GM18502 (cell line): ENCODE measurements around the gene LYRM1.

Experiments
- ATAC-seq: cut with Tn5 transposase; IDR thresholded peaks from one replicate; pipeline ENCODE4 v1.9.1; 2021; ENCODE audit warnings: mild to moderate bottlenecking; ENCODE audit not compliant: unreplicated experiment, poor library complexity

Gene LYRM1

DNA sequence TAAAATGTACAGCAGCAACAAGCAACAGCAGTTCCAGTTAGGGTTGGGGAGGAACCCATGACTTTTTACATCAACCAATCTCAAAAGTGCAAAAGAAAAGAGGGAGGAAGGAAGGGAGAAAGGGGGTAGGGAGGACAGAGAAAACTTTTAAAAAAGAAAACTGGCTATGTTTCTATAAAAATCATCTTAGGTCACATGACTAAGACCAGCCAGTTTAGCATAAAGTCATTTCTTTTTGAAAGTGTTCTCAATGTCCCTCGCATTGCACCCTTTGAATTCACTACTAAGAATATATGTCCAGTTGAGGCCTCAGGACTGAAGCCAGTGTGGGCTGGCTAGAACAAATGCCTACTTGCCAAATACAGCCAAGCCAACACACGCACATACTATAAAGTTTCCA, 29.3 kb upstream of the LYRM1 start:
- no peak for ATAC-seq

DNA sequence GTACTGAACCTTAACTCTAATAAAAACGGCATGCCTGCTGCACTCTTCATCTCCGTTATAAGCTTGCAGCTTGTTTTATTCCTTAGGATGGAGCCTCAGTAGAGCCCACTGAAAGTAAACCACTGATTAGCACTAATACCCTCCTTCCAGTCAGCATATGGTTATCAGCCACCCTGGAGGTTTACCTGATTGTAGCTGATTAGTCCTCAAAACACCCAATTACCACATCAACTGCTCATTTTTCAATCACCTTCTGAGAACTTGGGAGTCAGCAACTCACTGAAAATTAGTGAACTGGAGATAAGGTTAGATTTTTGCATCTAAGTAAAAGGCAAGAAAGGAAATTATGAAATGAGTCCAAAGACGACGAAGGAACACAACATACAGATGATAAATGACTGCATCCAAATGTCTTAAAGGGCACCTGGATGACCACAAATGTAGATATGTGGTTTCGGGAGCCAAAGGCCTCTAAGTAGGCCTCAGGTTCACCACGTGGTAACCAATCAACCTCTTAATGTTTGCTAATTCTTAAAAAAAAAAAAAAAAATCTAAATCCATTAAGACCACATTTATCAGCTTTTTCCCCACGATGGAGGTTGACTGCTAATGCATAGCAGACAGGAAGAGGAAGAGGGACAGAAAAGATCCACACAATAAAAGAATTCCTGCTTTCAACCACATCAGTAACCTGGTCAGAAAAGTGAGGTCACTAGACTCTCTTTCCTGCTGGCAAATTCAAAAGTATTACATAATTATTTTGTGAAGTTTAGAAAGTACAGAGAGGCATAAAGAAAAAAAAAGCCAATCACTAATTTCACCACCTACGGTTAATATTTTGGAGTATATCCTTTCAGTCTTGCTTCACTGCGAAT, 28.4 kb upstream of the LYRM1 start:
- ATAC-seq = no peak

DNA sequence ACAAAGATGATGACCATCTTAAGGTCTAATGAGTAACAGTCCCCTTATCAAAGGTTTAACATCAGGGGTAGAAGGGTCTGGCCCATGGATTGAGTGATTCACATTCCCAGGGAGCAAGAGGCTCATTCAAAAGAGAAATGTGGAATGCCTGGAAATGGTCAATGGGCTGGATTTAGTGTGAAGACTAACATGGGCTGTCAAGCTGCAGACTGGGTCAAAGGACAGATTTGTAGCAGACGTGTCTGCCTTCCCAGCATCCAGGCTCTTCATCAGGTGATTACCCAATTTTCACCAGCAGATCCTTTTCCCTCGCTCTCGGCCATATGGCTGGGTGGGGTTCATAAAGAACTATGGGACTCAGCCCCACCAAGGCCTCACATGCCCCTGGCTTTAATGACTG, 27.2 kb upstream of the LYRM1 start:
- ATAC-seq = no peak

DNA sequence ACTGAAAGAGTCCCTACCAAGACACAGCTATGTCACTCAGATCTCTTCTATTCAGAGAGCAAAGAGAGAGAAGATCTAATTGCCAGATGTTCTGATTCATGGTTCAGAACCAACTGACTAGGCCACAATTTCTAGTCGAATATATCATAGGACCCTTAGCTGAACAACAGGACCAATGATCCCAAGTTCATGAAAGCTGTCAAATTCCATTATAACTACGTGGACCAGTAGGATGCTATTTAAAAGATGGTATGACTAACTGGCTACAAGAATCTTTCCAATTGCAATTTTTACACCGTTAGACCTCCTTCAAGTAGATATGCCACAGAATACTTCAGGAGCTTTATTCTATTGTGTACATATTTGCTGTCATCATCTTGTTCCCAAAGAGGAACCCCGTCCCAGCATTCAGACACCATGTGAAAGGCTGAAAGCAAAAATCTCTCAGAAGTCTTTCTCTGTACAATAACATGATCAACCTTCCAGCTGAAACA, 26.4 kb upstream of the LYRM1 start:
- ATAC-seq = no peak

DNA sequence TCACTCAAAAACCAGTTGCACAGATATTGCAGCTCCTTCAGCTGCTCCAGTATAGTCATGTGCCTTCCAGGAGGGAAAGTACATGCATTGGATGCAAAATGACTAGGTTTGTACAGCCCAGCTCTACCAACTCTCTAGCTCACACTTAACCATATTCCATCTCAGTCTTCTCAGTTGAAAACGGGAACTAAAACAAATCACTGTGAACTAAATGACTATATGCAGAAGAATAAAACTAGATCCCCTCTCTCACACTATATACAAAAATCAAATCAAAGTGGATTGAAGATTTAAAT, 25.3 kb upstream of the LYRM1 start:
- ATAC-seq = no peak

DNA sequence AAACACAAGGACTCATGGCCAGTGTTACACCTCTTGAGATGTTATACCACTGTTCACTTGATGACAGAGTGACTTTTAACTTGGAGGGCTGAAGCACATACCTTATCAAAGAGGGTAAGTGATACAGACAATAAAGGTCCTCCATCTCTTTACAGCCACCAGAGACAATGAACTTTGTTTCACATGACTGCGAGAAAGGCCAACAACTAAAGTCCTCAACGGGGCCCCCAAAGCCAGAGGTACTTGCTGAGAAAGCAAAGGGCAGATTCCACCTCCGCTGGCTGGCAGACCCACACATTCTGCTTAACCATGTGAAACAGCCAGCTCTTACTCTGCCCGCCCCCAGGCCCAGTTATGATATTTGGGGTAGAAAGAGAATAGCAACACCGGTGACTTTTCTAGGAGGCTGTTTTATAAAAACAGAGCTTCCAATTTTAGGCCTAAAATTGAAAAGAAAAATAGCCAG, 21.9 kb upstream of the LYRM1 start:
- ATAC-seq = no peak

DNA sequence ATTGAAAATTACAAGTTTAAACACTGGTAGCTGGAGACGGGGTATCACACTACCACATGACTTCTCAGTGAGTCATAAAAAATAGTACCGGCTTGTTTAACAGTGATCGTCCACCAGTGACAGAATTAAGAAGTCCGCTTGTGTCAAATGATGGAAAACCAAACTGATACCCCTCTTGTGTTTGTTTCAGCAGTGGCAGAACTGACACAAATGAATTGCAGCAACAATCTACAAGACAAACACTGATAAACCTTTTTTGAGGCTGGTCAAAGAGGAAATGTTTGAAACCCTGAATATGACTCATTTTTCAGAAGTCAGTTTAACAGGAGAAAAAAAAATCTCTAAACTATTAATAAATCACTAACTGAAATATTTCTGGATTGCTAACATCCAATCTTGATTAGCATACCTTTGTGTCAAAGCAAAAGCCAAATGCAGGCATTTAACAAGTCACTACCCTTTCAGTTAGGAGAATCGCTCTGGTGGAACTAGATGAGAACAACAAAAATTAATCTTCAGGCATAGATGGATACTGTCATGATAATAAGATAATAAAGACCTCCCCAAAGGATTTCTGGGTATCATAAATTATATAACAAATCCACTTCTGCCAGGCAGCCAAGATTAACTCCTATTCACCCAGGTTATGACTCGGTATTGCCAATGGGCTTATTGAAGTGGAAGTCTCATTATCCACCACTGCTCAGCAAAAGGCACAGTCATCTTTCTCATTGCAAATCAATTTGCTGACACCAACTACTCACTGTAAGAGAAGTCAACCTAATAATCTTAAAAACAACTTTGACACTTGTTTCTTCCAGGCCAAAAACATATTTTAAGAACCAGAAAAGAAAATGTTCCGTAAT, 21.2 kb upstream of the LYRM1 start:
- no peak for ATAC-seq

DNA sequence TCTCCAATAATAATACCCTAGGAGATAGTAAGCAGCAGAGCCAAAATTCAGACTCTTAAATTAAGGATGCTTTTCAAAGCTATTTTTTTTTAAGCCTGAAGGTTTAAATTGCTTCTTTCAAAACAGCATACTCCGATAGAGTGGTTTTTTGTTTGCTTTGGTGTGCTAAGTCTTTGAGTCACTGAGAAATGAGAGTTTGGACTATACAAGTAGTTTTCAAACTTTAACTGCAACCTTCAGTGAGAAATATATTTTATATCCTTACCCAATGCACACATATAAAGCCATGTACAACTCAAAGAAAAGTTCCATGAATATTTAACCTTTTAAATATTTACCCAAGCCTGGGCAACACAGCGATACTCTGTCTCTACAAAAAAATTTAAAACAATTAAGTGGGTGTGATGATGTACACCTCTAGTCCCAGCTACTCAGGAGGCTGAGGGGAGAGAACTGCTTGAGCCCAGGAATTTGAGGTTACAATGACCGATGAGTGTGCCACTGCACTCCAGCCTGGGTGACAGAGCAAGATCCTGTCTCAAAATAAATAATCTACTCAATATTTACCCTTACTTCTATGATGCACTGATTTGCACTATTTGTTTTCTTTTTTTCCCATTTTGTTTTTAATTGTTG, 19.6 kb upstream of the LYRM1 start:
- ATAC-seq = no peak

DNA sequence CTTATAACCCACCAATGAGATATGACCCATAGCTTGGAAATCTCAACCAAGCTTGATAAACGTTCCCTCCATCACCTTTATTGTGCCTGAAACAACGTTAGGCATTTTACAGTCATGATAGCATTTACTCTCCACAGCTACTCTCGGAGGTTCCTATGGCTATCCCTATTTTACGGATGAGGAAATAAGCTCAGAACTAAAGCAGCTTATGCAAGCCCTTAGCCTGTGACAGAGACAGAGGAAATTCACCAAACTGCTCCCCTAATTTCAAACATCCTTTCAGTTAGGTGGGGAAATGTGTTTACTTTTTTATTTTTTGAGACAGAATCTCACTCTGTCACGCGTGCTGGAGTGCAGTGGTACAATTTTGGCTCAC, 19.1 kb upstream of the LYRM1 start:
- no peak for ATAC-seq

DNA sequence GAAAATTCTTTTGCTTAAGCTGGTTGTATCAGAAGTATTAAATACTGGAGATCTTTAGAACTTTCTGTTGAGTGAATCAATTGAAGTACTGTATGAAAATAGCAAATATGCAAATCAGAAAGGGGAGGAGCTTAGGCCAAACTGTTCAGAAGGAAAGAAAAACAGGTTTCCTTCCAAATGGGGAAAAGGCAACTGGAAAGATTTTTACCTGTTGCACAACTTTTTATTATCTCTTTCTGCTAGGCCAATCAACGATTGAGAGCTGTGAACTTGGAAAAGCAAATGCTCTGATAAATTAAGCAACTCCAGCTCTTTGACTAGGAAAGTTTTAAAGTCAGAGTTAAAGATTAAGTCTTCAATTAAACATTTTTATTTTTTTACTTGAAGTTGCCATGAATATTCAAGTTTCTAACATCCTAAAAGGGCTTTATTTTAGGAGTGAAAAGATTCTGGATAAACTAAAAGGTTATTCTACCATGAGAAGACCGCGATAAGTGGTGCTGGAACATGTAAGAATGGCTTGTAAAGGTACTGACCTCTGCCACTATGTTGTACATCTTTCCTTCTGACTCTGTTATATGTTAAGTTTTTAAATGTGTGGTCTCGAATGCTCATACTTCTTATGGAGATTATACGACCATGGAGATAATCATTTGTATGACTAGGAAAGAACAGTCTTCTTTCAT, 16.9 kb upstream of the LYRM1 start:
- ATAC-seq = no peak

DNA sequence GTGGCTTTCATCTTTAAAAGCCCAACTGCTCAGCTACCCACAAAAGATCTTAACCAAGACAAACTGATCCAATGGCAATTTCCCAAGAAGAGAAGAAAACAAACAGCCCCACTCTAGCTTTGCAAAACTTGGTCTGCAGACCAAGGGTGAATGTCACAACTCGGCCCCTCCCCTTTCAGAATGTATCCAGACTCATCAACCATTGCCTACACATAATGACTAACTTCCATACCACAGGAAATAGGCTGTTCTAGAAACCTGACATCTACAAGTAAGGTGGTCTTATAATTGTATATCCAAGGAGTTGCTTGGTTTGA, 16.4 kb upstream of the LYRM1 start:
- ATAC-seq = no peak

DNA sequence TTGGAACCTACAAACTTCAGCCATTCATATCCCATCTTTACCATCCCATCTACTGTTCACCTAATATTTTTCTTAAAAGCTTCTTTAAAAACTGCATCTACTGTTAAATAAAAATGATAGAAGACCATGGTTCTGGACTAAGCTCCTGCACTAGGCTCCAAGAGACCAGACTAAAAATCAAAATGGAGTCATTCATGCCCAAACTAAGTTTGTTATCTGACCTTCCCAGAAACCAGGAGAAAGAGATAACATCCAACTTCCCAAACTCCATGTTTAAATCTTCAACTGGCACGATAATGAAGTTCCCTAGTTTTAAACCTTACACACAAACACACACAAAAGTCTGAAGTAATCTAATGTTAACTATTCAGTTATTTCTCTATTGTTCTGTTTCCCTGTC, 14.3 kb upstream of the LYRM1 start:
- no peak for ATAC-seq

DNA sequence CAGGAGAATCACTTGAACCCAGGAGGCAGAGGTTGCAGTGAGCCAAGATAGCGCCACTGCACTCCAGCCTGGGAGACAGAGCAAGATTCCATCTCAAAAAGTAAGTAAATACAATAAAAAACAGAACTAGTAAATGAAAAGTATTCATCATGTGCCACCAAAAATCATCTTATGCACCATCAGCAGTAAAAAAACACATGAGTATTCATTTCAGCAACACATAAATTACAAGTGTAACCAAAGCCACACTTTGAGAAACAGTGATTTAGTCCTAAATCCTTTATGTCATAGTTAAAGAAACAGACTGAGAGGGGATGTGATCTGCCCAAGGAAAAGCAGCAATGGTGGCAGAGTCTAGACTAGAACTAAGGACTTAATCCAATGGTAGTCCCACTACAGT, 13.4 kb upstream of the LYRM1 start:
- no peak for ATAC-seq

DNA sequence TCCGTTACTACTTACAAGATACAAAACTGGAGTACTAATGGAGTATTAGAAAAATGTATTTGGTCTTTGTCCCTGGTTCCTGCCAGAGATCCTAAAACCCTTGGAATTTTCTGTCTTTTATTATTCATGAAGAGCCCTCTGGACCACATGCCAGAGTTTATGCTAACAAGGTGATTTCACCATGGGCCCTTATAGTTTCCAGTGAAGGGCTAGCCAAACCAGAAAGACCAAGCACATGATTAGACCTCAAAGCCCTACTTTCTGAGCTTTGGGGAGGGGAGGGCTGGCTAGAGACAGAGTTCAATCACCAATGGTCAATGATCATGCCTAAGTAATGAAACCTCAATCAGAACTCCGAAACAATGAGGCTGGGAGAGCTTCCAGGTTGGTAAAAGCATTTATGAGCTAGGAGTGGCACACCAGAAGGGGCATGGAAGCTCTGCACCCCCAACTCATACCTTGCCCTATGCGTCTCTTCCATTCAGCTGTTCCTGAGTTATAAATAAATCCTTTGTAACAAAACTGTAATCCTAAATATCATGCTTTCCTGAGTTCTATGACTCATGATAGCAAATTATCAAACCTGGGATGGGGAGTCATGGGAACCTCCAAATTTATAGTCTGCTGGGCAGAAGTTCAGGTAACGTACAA, 10.8 kb upstream of the LYRM1 start:
- ATAC-seq = no peak

DNA sequence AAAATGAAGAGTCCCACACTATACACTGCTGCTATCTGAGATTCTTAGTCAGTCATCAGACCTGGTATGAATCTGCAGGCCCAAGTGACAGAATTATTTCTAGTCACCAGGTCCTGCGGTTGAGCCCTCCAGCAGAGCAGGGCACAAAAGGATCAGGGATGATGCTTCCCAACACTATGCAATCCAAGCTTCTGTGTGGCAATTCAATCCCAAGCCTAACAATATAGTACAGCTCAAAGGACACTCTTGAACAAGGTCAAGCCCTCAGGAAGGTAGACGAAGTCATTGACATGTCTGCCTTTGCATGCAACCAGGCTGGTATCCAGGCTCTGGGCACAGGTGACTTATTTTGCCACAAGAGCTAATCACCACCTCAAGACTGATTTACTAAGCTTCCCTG, 6.2 kb upstream of the LYRM1 start:
- ATAC-seq = no peak

DNA sequence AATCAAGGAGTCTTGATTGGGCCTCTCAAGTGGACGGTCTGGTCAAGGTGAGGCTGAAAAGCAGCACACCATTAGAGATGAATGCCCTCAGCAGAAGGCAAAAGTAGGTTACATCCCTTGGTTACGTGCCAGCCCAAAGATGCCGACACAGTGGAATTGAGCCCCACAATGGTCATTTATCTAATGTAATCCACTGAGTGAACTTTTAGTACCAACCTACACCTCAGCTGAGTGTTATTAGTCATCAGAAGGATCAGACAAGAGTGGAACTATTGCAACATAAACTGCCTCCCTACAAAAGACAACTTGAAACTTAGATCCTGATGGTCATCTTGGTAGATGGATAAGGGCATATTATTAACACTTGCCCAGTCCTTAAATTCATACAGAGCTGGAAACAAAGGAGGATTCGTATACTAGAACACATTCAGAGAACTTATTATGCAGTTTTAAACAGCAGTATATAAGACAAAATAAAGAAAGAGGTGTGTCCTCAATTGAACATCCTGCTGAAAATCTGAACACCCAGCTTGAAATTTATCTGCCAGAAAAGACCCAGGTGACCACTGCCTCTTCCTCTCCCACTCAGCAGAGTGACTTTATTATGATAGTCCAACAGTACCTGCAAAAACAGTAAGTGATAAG, 3.2 kb upstream of the LYRM1 start:
- ATAC-seq = no peak

DNA sequence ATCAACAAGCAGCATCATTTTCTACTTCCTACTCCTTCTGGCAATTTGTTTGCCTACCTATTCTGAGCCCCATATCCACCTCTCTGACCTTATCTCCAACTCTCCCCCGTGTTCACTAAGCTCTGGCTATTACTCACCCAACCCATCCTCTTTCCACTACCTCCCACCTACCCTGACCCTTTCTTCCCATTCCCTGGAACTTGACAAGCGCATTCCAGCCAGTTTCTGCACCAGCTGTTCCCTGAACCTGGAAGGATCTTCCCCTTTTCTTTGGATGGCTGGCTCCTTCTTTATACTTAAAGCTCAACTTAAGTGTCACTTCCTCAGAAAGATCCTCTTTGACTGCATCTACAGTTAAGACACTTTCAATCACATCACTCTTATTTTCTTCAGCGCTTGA, 2.6 kb upstream of the LYRM1 start:
- no peak for ATAC-seq

DNA sequence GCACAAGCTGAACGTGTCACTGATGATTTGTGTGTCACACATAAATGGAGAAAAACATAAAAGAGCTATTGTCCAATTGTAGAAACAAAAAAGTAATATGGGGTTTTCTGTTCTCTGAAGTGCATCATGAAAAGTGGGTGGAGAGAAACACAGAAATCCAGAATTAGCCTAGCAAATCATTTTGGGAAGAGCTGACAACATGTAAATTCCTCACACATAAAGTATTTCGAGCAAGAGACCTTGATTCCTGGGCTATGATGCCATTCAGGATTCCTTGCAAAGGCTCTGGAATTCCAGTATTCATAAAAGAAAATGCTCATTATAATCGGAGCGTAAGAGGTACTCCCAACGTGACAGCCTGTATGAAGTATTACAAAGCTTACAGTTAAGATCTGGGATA, 1.5 kb upstream of the LYRM1 start:
- ATAC-seq = no peak

DNA sequence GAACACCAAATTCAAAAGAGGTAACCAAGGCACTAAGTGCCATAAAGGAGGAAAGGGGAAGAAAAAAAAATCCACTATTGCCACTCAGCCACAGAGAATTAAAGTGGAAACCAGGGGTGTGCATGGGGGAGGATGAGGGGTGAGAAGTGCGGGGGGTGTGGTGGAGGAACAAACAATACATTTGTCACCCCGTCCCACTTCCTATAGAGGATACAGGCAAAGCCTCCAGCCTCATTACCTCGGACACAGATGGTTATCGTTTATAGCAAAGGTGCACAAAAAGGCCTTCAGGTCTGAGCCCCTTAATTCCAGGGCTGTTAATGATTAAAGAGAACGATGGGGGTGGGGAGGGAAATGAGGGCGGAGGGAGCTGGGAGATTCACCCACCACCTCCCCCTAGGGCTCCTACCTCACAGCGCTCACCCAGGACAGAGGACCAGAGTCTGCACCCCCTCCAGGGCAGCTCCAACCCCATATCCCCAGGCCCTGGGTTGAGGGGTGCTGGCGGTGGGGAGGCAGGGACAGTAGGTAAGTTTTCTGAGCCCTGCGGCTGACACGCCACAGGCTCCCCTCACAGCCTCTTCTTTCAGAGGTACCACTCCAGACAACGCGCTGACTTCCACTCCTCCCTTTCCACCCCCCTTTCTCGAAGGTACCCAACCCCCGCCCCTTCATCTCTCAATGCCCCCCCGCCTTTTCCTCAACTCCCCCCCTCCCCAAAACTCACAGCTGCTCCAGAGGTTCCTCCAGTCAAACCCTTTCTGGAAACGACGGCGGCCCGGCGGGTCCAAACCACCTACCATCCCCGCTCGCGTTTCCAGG, 883 bp upstream of the LYRM1 start:
- ATAC-seq = no peak
